HCT116 (cell line): ENCODE measurements around the gene LSAMP. TPM values are rescaled to one million over a fixed set of nuclear protein-coding genes. Genes with fewer than 3 reads are reported as not detected.

Experiments
- ATAC-seq: fragments of 200-7000 bp; cut with Tn5 transposase; 2 replicates; pipeline ENCODE4 v1.9.1; 2020; ENCODE audit warnings: mild to moderate bottlenecking, moderate library complexity
- BruUV-seq: library from RNA; stranded (reverse); fragments of 400-500 nt; replicated peaks from 2 replicates; lab custom pipeline; 2021; lab: Mats Ljungman, UMichigan
- CTCF ChIA-PET: fragments of 300-600 bp; sonication (Branson Sonifier 250); formaldehyde crosslinking; loops from one replicate; lab custom pipeline; 2021; ENCODE audit warnings: antibody characterized with exemption; lab: Charles Lee
- POLR2A ChIA-PET: fragments of 300-600, 350-600 bp; sonication (Branson Sonifier 250); formaldehyde crosslinking; loops from one replicate; lab custom pipeline; 2021; ENCODE audit warnings: antibody characterized with exemption; lab: Charles Lee
- RAD21 ChIA-PET, 2 experiments: fragments of 300-600 bp; sonication (Branson Sonifier 250); formaldehyde crosslinking; loops; one replicate each; lab custom pipeline; 2023; ENCODE audit warnings: low total read pairs in 2 of 2; ENCODE audit not compliant: uncharacterized antibody in 2 of 2, unreplicated experiment in 2 of 2, low non-redundant PET in 1 of 2; lab: Charles Lee
- DNase-seq: peaks from one replicate; pipeline ENCODE4 v3.0.0-alpha.2; 2010; ENCODE audit warnings: low read depth, low spot score
- H2AFZ ChIP-seq: fragments of 200-600 bp; shearing (Covaris generic), sonication (generic); 2 replicates; pipeline ENCODE4 v1.6.1; 2017; ENCODE audit warnings: low read depth, mixed run types, mixed read lengths, antibody characterized with exemption, low read length; ENCODE audit not compliant: poor library complexity, severe bottlenecking
- H3K27ac ChIP-seq: 2 replicates; pipeline ENCODE4 v1.5.1; 2012; ENCODE audit warnings: low read depth, low read length
- H3K27me3 ChIP-seq: fragments of 200-600 bp; sonication (generic); 2 replicates; pipeline ENCODE4 v1.6.1; 2016; ENCODE audit warnings: mixed run types, low read length, mixed read lengths; ENCODE audit not compliant: insufficient read depth
- H3K36me3 ChIP-seq, 2 experiments: fragments of 200-500 bp in 1 of 2; fragments of 200-600 bp in 1 of 2; sonication (Bioruptor generic) in 1 of 2; sonication (generic) in 1 of 2; 2 replicates each; pipeline versions ENCODE4 v1.5.1 to v1.6.1; 2014 to 2016; ENCODE audit warnings: low read length in 2 of 2, inconsistent platforms in 1 of 2, mixed read lengths in 1 of 2, mixed run types in 1 of 2; ENCODE audit not compliant: insufficient read depth in 2 of 2, control insufficient read depth in 1 of 2
- H3K4me1 ChIP-seq, 2 experiments: fragments of 200-600 bp in 1 of 2; sonication (generic) in 1 of 2; 2 replicates each; pipeline versions ENCODE4 v1.5.1 to v1.6.1; 2012 to 2017; ENCODE audit warnings: low read length in 2 of 2, inconsistent platforms in 1 of 2, mild to moderate bottlenecking in 1 of 2, mixed read lengths in 1 of 2, mixed run types in 1 of 2, moderate library complexity in 1 of 2; ENCODE audit not compliant: insufficient read depth in 2 of 2, control insufficient read depth in 1 of 2
- H3K4me2 ChIP-seq: fragments of 200-600 bp; sonication (generic); 2 replicates; pipeline ENCODE4 v1.6.1; 2017; ENCODE audit warnings: mixed run types, low read length, mixed read lengths
- H3K4me3 ChIP-seq, 2 experiments: fragments of 200-600 bp in 1 of 2; sonication (generic) in 1 of 2; replicated peaks in 1 of 2; 2 replicates each; pipeline ENCODE4 v1.5.1; 2011 to 2016; ENCODE audit warnings: low read length in 2 of 2, control low read depth in 1 of 2, low read depth in 1 of 2, mild to moderate bottlenecking in 1 of 2, mixed read lengths in 1 of 2, mixed run types in 1 of 2
- H3K79me2 ChIP-seq: fragments of 200-600 bp; sonication (generic); 2 replicates; pipeline ENCODE4 v1.6.1; 2017; ENCODE audit warnings: mild to moderate bottlenecking, mixed run types, low read length, moderate library complexity, mixed read lengths; ENCODE audit not compliant: insufficient read depth
- H3K9ac ChIP-seq: fragments of 200-600 bp; sonication (generic); 2 replicates; pipeline ENCODE4 v1.6.1; 2016; ENCODE audit warnings: low read length, mixed read lengths
- H3K9me2 ChIP-seq: fragments of 200-600 bp; sonication (generic), shearing (Covaris generic); 2 replicates; pipeline ENCODE4 v1.6.1; 2017; ENCODE audit warnings: mixed run types, mild to moderate bottlenecking, moderate library complexity; ENCODE audit not compliant: insufficient read depth
- H3K9me3 ChIP-seq, 2 experiments: fragments of 200-500 bp in 1 of 2; fragments of 200-600 bp in 1 of 2; sonication (Bioruptor generic) in 1 of 2; sonication (generic) in 1 of 2; 2 replicates each; pipeline ENCODE4 v1.6.1; 2014 to 2017; ENCODE audit warnings: low read length in 2 of 2, mixed read lengths in 2 of 2, inconsistent platforms in 1 of 2, low read depth in 1 of 2, mild to moderate bottlenecking in 1 of 2, mixed run types in 1 of 2, moderate library complexity in 1 of 2; ENCODE audit not compliant: control insufficient read depth in 1 of 2, insufficient read depth in 1 of 2
- H4K20me1 ChIP-seq: fragments of 200-600 bp; sonication (generic), shearing (Covaris generic); 2 replicates; pipeline ENCODE4 v1.6.1; 2017; ENCODE audit warnings: mixed run types, mild to moderate bottlenecking, moderate library complexity; ENCODE audit not compliant: insufficient read depth
- ATF3 ChIP-seq: IDR thresholded peaks from 2 replicates; pipeline ENCODE4 v1.6.1; 2012
- CEBPB ChIP-seq: IDR thresholded peaks from 2 replicates; pipeline ENCODE4 v1.6.1; 2012; ENCODE audit warnings: low read depth
- CTCF ChIP-seq, 3 experiments: fragments of 200-600 bp in 1 of 3; sonication (generic) in 1 of 3; IDR thresholded peaks in 2 of 3; conservative IDR thresholded peaks in 1 of 3; 2 replicates each; pipeline ENCODE4 v1.5.1; 2012 to 2017; ENCODE audit warnings: low read depth in 2 of 3, low read length in 2 of 3, antibody characterized with exemption in 1 of 3, borderline replicate concordance in 1 of 3, control low read depth in 1 of 3, mild to moderate bottlenecking in 1 of 3, mixed read lengths in 1 of 3, mixed run types in 1 of 3, moderate library complexity in 1 of 3; ENCODE audit not compliant: insufficient read depth in 1 of 3
- FOSL1 ChIP-seq: IDR thresholded peaks from 2 replicates; pipeline ENCODE4 v1.6.1; 2012; ENCODE audit warnings: low read depth
- MAX ChIP-seq: IDR thresholded peaks from 2 replicates; pipeline ENCODE4 v1.6.1; 2012
- SIN3A ChIP-seq: IDR thresholded peaks from 2 replicates; pipeline ENCODE4 v1.6.1; 2012; ENCODE audit warnings: low read depth
- SRF ChIP-seq: IDR thresholded peaks from 2 replicates; pipeline ENCODE4 v1.6.1; 2012; ENCODE audit warnings: low read depth
- TCF7L2 ChIP-seq: IDR thresholded peaks from 2 replicates; pipeline ENCODE4 v1.7.0; 2011; ENCODE audit warnings: borderline replicate concordance, inconsistent platforms; ENCODE audit not compliant: insufficient read depth, insufficient read length; ENCODE audit errors: extremely low read depth
- YY1 ChIP-seq: IDR thresholded peaks from 2 replicates; pipeline ENCODE4 v1.6.1; 2011; ENCODE audit warnings: low read length, low read depth, moderate library complexity, mild to moderate bottlenecking; ENCODE audit not compliant: insufficient replicate concordance; ENCODE audit errors: extremely low read depth
- ZFX ChIP-seq: fragments of 450-650 bp; IDR thresholded peaks from 2 replicates; pipeline ENCODE4 v1.6.1; 2017
- ZNF274 ChIP-seq: fragments of 200-500 bp; sonication (Bioruptor generic); IDR thresholded peaks from 2 replicates; pipeline ENCODE4 v1.6.1; 2014; ENCODE audit warnings: mild to moderate bottlenecking, low read depth, low read length, inconsistent platforms
- intact Hi-C: fragments of 100-400 bp; cut with micrococcal nuclease; formaldehyde crosslinking; loops from 2 replicates; pipeline ENCODE4 v1.10.0; 2022
- total RNA-seq: library from RNA; stranded (reverse); gene quantifications from one replicate; pipeline ENCODE4 v1.2.1, GENCODE V29; 2021; ENCODE audit not compliant: unreplicated experiment
- TF ChIP-seq, protein P1 (sequence below): IDR thresholded peaks from 2 replicates; pipeline ENCODE4 v1.6.1; 2011; ENCODE audit warnings: mild to moderate bottlenecking, low read length, moderate library complexity; ENCODE audit not compliant: insufficient replicate concordance; ENCODE audit errors: extremely low read depth

Gene LSAMP
- total RNA-seq, 1 experiment from 2014 or later: 0.25 TPM

GRCh38 chr3:116096631-116097030, 348.7 kb downstream of the LSAMP start:
- no peaks in the 10 kb centered on the region for H3K4me1 ChIP-seq
- no peaks in the 10 kb centered on the region for H3K79me2 ChIP-seq
- TF ChIP-seq, protein P1, sequence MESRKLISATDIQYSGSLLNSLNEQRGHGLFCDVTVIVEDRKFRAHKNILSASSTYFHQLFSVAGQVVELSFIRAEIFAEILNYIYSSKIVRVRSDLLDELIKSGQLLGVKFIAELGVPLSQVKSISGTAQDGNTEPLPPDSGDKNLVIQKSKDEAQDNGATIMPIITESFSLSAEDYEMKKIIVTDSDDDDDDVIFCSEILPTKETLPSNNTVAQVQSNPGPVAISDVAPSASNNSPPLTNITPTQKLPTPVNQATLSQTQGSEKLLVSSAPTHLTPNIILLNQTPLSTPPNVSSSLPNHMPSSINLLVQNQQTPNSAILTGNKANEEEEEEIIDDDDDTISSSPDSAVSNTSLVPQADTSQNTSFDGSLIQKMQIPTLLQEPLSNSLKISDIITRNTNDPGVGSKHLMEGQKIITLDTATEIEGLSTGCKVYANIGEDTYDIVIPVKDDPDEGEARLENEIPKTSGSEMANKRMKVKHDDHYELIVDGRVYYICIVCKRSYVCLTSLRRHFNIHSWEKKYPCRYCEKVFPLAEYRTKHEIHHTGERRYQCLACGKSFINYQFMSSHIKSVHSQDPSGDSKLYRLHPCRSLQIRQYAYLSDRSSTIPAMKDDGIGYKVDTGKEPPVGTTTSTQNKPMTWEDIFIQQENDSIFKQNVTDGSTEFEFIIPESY: no peak
- TF ChIP-seq FOSL1: no peak
- TF ChIP-seq SRF: no peak
- no peak for TF ChIP-seq CEBPB
- no peak for TF ChIP-seq TCF7L2
- TF ChIP-seq ZNF274: no peak
- TF ChIP-seq CTCF (IDR thresholded peaks at IDR 0.05 in 2 of 3, conservative IDR thresholded peaks at IDR 0.05 in 1 of 3; ENCODE audit: borderline replicate concordance in 1 of 3, insufficient read depth in 1 of 3, low read depth in 2 of 3, low read length in 2 of 3): no peak
- no peak for TF ChIP-seq ZFX
- TF ChIP-seq YY1: no peak
- TF ChIP-seq MAX: no peak
- no peak for TF ChIP-seq SIN3A
- no peak for TF ChIP-seq ATF3
- no peak for DNase-seq
- ChIA-PET CTCF (no interaction called here), POLR2A (no interaction called here), RAD21 (no interaction called here)
- H3K9me2 ChIP-seq: no peaks in the 10 kb centered on the region
- no peak overlapping the region for H2AFZ ChIP-seq
- H3K27me3 ChIP-seq: no peaks in the 10 kb centered on the region
- no peak overlapping the region for H3K27ac ChIP-seq
- no peak for ATAC-seq
- intact Hi-C loops: no loop called here
- no TSS peak for BruUV-seq
- no peak overlapping the region for H3K9ac ChIP-seq
- H3K4me3 ChIP-seq: no peak overlapping the region
- H3K36me3 ChIP-seq: no peaks in the 10 kb centered on the region
- H4K20me1 ChIP-seq: no peaks in the 10 kb centered on the region
- H3K4me2 ChIP-seq: no peak overlapping the region
- no peaks in the 10 kb centered on the region for H3K9me3 ChIP-seq
